HG02943 (cell line): Measurements from ENCODE around the gene RBP5.

ENCODE experiments used
- ATAC-seq: cut with Tn5 transposase; IDR thresholded peaks from one replicate; pipeline ENCODE4 v1.9.1; 2021; ENCODE audit warnings: mild to moderate bottlenecking, low read depth, moderate library complexity; ENCODE audit not compliant: unreplicated experiment

The RBP5 gene

GRCh38 chr12:7103837-7104584 lies 24.7 kb downstream of the RBP5 start:
- ATAC-seq = no peak

DNA sequence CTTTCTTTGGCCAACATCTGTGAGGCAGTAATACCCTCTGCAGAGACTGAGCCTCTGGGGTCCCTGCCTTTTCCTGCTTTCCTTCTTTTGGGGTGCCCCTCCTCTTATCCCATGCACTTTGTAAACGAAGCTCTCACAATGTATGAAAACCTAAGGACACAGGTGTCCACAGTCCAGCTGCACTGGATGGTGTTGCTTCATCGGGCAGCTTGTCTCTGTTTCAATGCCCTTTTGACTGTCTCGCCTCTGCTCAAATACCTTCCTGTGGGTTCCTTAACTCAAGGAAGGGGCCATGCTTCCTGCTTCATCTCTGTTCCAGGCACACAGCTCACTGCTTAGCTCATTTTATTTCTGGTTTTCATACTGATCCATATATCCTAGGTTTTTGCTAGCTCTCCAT lies 26.1 kb downstream of the RBP5 start:
- ATAC-seq = no peak

DNA sequence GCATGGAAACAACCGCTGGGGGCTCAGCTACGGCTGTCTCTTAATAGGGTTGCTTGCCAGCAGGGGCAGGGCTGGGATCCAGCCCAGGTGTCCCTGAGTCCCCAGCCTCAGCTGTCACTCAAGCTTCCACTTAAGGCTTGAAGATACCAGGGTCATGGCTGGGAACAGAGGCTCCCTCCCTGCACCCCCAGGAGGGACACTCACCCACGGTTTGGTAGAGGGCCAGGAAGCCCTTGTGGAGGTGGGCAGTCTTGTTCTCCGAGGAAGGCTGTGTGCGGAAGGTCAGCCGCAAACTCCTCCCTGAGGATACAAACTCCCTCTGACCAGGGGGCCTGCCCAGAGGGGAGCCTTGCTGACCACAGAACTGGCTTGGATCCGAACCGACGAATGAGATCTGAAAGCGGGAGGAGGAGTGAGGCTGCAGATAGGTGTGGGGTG lies 27.0 kb downstream of the RBP5 start:
- no peak for ATAC-seq

GRCh38 chr12:7101047-7101693 lies 27.5 kb downstream of the RBP5 start:
- ATAC-seq = no peak

DNA sequence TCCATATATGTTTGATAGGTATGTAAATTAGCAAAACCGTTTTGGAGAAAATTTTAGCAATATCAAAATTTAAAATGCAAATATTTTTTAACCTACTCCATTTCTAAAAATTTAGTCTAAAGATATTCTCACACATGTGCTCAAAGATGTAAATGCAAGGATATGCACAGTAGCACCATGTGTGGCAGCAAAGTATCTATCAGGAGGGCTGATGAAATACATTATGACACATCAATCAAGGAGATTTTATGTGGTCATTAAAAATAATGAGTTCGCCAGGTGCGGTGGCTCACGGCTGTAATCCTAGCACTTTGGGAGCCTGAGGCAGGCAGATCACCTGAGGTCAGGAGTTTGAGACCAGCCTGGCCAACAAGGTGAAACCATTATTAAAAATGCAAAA lies 28.4 kb downstream of the RBP5 start:
- no peak for ATAC-seq

DNA sequence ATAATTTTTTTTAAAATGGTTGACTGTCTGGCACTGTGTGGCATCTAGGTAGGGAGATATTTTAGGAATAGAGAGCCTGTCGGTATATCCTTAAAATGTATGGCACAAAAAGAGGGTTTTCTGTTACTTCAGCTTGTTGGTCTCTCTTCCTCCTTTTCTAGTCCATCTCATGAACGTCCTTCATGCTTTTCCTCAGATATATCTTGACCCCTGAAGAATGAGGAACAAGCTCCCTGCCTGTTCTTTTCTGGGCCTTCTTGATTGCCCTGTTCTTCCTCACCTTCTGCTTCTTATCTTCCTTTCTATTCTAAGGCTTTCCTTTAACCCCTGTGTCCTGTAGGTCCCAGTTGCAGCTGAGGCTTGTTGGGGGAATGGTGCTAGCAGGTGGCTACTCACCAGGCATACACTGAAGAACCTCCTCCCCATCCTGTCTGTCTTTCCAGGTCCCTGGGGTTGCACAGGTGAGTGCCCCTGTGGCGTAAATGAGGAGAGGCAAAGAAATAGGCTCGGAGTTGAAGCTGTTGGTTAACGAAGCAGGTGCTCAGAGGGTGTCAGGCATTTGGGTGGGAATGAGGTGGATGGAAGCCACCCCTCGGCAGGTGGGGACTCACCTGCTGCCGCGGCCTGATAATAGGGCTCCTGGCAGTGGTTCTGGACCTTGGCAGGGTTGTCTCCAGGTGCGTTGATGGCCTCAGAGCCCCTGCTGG lies 29.2 kb downstream of the RBP5 start:
- no peak for ATAC-seq

DNA sequence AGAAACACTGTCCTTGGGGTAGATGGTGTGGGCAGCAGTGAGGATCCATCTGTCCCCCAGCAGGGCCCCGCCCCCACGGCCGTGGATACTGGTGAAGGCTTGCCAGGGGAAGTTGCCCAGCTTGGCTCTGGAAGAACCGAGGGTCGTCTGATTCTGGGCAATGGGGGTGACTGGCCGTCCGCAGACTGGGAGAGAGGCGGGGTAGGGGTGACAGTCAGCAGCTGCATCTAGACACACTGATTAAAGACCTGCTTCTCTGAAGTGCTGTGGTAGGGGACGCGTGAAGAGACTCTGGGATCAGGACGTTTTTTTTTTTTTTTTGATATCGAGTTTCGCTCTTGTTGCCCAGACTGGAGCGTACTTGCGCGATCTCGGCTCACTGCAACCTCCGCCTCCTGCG lies 31.7 kb downstream of the RBP5 start:
- no peak for ATAC-seq

GRCh38 chr12:7096006-7096932 lies 32.4 kb downstream of the RBP5 start:
- ATAC-seq = no peak

GRCh38 chr12:7093892-7094291 lies 34.8 kb downstream of the RBP5 start:
- no peak for ATAC-seq

DNA sequence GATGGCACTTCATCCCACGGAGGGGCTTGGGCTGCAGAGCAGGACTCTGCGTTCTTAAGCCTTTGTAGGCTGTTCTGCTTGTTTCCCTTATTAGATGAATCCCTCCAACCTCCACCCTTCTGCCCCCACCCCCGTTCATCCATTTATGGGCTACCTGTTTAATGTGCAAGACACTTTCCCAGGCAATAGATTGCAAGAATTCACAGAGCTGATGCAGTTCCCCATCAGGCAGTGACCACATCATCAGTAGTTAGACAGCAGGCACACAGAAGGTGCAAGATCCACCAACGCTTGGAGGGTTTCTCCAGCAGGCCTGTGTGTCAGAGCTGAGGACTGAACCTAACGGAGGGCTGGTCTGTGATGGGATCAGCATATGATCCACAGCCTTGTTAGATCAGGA lies 35.2 kb downstream of the RBP5 start:
- no peak for ATAC-seq

GRCh38 chr12:7092986-7093460 lies 35.7 kb downstream of the RBP5 start:
- no peak for ATAC-seq

DNA sequence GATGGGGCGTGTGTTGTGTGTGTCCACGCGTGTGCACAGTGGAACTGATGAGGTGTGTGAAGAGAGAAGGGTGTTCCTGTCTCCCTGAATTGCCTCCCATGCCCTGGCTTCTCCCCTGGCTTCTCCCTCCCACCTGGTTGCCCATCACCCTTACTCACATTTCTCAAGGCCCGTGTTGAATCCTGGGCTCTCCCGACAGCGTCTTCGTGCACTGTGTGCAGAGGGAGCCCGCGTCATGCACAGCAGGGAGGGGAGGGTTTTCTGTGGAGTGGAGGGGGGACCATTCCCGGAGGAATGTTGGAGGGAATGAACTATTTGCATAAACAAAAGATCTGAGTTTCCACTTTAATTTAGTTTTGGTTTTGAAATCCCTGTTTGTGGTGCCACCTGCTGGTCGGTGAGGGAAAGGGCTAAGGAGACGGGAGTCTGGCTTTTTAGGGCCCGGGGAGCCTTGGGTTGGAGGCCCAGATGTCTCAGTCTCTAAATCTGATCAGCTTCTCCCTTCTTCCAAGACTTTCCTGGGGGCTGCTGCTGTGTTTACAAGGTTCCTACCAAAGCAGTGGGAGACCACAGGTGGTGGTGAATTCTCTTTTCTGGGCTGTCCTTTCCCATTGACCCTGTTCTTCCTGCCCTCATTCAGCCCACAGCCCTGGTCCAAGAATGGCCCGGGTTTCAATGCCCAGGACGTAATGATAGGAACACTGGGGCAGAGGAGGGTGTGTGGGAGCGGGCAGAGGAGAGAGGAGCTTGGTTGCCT lies 36.3 kb downstream of the RBP5 start, which contains the start of gene C1R:
Gene C1R (minus strand): TSS at position 217 of the 757 bp plus-strand sequence. CDS start 57 bp downstream, at position 160.
- no peak for ATAC-seq

DNA sequence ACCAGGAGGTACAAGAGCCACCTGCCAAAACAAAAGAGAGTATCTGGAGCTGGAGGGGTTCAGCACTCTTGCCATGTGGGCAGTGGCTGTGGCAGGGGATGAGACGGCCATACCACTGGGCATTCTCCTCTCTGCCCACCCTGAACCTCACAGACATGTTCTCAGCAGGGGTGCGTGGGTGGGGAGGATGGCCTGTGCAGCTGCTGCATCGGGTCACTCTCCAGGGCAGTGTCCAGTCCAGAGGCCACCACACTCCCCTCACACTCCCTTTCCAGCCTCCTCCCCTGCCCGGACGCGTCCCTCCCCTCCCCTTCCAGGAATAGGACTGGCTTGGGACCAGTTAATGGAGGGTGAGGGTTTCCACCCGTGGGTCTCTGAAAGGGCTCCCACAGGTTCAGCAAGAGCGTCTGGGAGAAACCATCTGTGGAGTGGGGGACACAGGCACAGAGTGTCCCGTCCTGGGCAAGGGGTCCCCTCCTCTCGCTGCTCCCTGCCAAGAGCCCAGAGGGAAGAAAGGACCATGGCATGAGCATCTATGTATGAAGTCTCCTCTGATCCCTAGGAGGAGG lies 36.9 kb downstream of the RBP5 start:
- no peak for ATAC-seq

- ATAC-seq = no peak
These were observed 37.5 kb downstream of the RBP5 start for GRCh38 chr12:7091171-7091570.

GRCh38 chr12:7090222-7090998 lies 38.3 kb downstream of the RBP5 start:
- ATAC-seq = no peak

GRCh38 chr12:7089196-7089871 lies 39.4 kb downstream of the RBP5 start:
- no peak for ATAC-seq

- no peak for ATAC-seq
These were observed 45.6 kb downstream of the RBP5 start for GRCh38 chr12:7083125-7083524.

DNA sequence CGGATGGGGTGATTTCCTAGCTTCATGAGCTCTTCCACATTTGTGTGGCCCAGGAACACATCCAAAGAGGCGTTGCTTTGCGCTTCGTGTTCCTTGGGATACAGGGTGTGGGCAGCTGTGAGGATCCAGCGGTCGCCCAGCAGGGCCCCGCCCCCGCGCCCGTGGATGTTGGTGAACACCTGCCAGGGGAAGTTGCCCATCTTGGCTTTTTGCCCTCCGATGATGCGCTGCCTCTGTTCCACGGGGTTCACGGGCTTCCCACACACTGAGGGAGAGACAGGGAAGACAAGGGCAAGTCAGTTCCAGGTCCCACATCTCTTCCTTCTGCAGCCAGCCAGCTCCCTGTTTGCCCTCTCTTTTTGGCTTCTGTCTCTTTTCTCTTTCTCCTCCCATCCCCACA lies 47.7 kb downstream of the RBP5 start:
- ATAC-seq = no peak
